ENCODE results near the gene SYT1.

The SYT1 gene

GRCh38 chr12:79366374-79366773 is 501.8 kb downstream of the SYT1 start:
- TF ChIP-seq SPI1 (IDR thresholded peaks at IDR 0.05; ENCODE audit: borderline replicate concordance, low read depth), result no peak

GRCh38 chr12:79367032-79367589 is 502.5 kb downstream of the SYT1 start:
- no peak for DNase-seq (ENCODE audit: low read depth in 1 of 2, low spot score in 1 of 2)
- H3K27me3 ChIP-seq (ENCODE audit: insufficient read depth, poor library complexity, severe bottlenecking), result no peaks in the 10 kb centered on the region
- H3K4me3 ChIP-seq (replicated peaks; ENCODE audit: insufficient read depth, low read length), result no peak overlapping the region
- TF ChIP-seq POLR2AphosphoS5 (IDR thresholded peaks at IDR 0.05; ENCODE audit: low read depth) (no peak), CTCF (IDR thresholded peaks at IDR 0.05; ENCODE audit: insufficient read depth, low read length) (no peak), GABPA (IDR thresholded peaks at IDR 0.05; ENCODE audit: low read depth) (no peak), SPI1 (IDR thresholded peaks at IDR 0.05; ENCODE audit: borderline replicate concordance, low read depth) (no peak)
- TF ChIP-seq, protein P1, sequence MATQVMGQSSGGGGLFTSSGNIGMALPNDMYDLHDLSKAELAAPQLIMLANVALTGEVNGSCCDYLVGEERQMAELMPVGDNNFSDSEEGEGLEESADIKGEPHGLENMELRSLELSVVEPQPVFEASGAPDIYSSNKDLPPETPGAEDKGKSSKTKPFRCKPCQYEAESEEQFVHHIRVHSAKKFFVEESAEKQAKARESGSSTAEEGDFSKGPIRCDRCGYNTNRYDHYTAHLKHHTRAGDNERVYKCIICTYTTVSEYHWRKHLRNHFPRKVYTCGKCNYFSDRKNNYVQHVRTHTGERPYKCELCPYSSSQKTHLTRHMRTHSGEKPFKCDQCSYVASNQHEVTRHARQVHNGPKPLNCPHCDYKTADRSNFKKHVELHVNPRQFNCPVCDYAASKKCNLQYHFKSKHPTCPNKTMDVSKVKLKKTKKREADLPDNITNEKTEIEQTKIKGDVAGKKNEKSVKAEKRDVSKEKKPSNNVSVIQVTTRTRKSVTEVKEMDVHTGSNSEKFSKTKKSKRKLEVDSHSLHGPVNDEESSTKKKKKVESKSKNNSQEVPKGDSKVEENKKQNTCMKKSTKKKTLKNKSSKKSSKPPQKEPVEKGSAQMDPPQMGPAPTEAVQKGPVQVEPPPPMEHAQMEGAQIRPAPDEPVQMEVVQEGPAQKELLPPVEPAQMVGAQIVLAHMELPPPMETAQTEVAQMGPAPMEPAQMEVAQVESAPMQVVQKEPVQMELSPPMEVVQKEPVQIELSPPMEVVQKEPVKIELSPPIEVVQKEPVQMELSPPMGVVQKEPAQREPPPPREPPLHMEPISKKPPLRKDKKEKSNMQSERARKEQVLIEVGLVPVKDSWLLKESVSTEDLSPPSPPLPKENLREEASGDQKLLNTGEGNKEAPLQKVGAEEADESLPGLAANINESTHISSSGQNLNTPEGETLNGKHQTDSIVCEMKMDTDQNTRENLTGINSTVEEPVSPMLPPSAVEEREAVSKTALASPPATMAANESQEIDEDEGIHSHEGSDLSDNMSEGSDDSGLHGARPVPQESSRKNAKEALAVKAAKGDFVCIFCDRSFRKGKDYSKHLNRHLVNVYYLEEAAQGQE (IDR thresholded peaks at IDR 0.05; ENCODE audit: insufficient replicate concordance, low read depth), result no peak
- no peak overlapping the region for H3K27ac ChIP-seq (replicated peaks)

More at GRCh38 chr12:79366374-79366773, 501.8 kb downstream of the SYT1 start:
- H3K27ac ChIP-seq (replicated peaks), result no peak overlapping the region
- H3K4me3 ChIP-seq (replicated peaks; ENCODE audit: insufficient read depth, low read length), result no peak overlapping the region
- no peak for DNase-seq (ENCODE audit: low read depth in 1 of 2, low spot score in 1 of 2)
- no peaks in the 10 kb centered on the region for H3K27me3 ChIP-seq (ENCODE audit: insufficient read depth, poor library complexity, severe bottlenecking)

DNA sequence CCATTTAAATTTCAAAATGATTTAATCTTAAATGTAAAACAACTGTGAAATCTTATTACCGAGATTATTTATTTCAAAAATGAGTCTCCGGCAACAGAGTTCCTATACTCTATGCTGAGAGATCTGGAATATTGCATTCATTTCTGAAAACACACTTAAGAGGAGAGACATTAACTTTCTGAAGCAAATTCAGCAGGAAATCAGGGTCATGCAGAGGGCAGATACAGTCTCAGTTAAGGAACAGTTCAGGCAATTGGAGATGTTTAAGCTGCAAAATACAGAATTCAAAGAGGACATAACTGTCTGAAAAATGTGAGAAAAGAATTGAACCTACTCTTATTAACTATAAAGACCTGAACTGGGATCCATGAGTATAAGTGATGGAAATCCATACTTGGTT is 505.4 kb downstream of the SYT1 start:
- Histone ChIP-seq H3K27ac (replicated peaks) (no peak overlapping the region), H3K27me3 (ENCODE audit: insufficient read depth, poor library complexity, severe bottlenecking) (no peaks in the 10 kb centered on the region), H3K4me3 (replicated peaks; ENCODE audit: insufficient read depth, low read length) (no peak overlapping the region)
- TF ChIP-seq, protein P1 (IDR thresholded peaks at IDR 0.05; ENCODE audit: insufficient replicate concordance, low read depth), result no peak
- TF ChIP-seq SPI1 (IDR thresholded peaks at IDR 0.05; ENCODE audit: borderline replicate concordance, low read depth) (no peak), CTCF (IDR thresholded peaks at IDR 0.05; ENCODE audit: insufficient read depth, low read length) (no peak), POLR2AphosphoS5 (IDR thresholded peaks at IDR 0.05; ENCODE audit: low read depth) (no peak), GABPA (IDR thresholded peaks at IDR 0.05; ENCODE audit: low read depth) (no peak)
- no peak for DNase-seq (ENCODE audit: low read depth in 1 of 2, low spot score in 1 of 2)

- TF ChIP-seq, protein P1 (IDR thresholded peaks at IDR 0.05; ENCODE audit: insufficient replicate concordance, low read depth), result no peak
- TF ChIP-seq CTCF (IDR thresholded peaks at IDR 0.05; ENCODE audit: insufficient read depth, low read length) (no peak), POLR2AphosphoS5 (IDR thresholded peaks at IDR 0.05; ENCODE audit: low read depth) (no peak)
- Histone ChIP-seq H3K27me3 (ENCODE audit: insufficient read depth, poor library complexity, severe bottlenecking) (no peaks in the 10 kb centered on the region), H3K4me3 (replicated peaks; ENCODE audit: insufficient read depth, low read length) (no peak overlapping the region), H3K27ac (replicated peaks) (no peak overlapping the region)
- no peak for DNase-seq (ENCODE audit: low read depth in 1 of 2, low spot score in 1 of 2)
Observed at GRCh38 chr12:79371226-79371625, 506.7 kb downstream of the SYT1 start.
